IMR-90 (cell line): ENCODE measurements around the gene TNK1. TPM values are rescaled to one million over a fixed set of nuclear protein-coding genes. Genes with fewer than 3 reads are reported as not detected.

Experiments used
- ATAC-seq: fragments of 200-7000 bp; cut with Tn5 transposase; 2 replicates; pipeline ENCODE4 v1.9.1; 2020; ENCODE audit warnings: low read depth, mild to moderate bottlenecking, moderate library complexity
- BruUV-seq: library from RNA; stranded (reverse); fragments of 400-500 nt; replicated peaks from 2 replicates; lab custom pipeline; 2021; lab: Mats Ljungman, UMichigan
- CTCF ChIA-PET: fragments of 300-600 bp; formaldehyde crosslinking; extraction: SDS; loops from one replicate; lab custom pipeline; 2021; ENCODE audit warnings: antibody characterized with exemption; lab: Yijun Ruan, JAX
- POLR2A ChIA-PET: fragments of 300-600 bp; sonication (Branson Sonifier 250); formaldehyde crosslinking; loops from one replicate; lab custom pipeline; 2022; ENCODE audit warnings: antibody characterized with exemption; ENCODE audit not compliant: unreplicated experiment; lab: Charles Lee
- DNase-seq: peaks from one replicate; pipeline ENCODE4 v3.0.0; 2013
- H2AFZ ChIP-seq: replicated peaks from 2 replicates; pipeline ENCODE3; 2013; ENCODE audit warnings: low read length, mild to moderate bottlenecking; ENCODE audit not compliant: poor library complexity
- H2AK5ac ChIP-seq: 2 replicates; pipeline ENCODE4 v1.6.1; 2013; ENCODE audit warnings: low read depth, low read length, inconsistent platforms
- H2AK9ac ChIP-seq: replicated peaks from 2 replicates; pipeline ENCODE3; 2013; ENCODE audit warnings: mild to moderate bottlenecking, low read depth, low read length, moderate library complexity; ENCODE audit not compliant: poor library complexity
- H2BK120ac ChIP-seq: 2 replicates; pipeline ENCODE4 v1.6.1; 2013; ENCODE audit warnings: low read depth, low read length, inconsistent platforms
- H2BK15ac ChIP-seq: 3 replicates; pipeline ENCODE4 v1.6.1; 2013; ENCODE audit warnings: low read depth, low read length, inconsistent platforms
- H2BK20ac ChIP-seq: 2 replicates; pipeline ENCODE4 v1.6.1; 2013; ENCODE audit warnings: low read depth, mild to moderate bottlenecking, inconsistent platforms, low read length, moderate library complexity
- H2BK5ac ChIP-seq: 2 replicates; pipeline ENCODE4 v1.6.1; 2013; ENCODE audit warnings: mild to moderate bottlenecking, low read depth, low read length, inconsistent platforms; ENCODE audit not compliant: poor library complexity, severe bottlenecking
- H3K14ac ChIP-seq: replicated peaks from 2 replicates; pipeline ENCODE4 v1.6.1; 2013; ENCODE audit warnings: low read depth, low read length, inconsistent platforms
- H3K18ac ChIP-seq: 2 replicates; pipeline ENCODE4 v1.6.1; 2013; ENCODE audit warnings: low read depth, low read length, control low read depth
- H3K23ac ChIP-seq: 2 replicates; pipeline ENCODE4 v1.6.1; 2013; ENCODE audit warnings: low read depth, low read length, inconsistent platforms
- H3K27ac ChIP-seq: 2 replicates; pipeline ENCODE4 v1.5.1; 2013; ENCODE audit warnings: mild to moderate bottlenecking, control low read depth, low read length; ENCODE audit not compliant: insufficient read depth
- H3K27me3 ChIP-seq: 2 replicates; pipeline ENCODE4 v1.6.1; 2013; ENCODE audit warnings: low read length; ENCODE audit not compliant: control insufficient read depth, insufficient read depth
- H3K36me3 ChIP-seq: 2 replicates; pipeline ENCODE4 v1.6.1; 2013; ENCODE audit warnings: low read length, mixed read lengths; ENCODE audit not compliant: control insufficient read depth, insufficient read depth
- H3K4ac ChIP-seq: 2 replicates; pipeline ENCODE4 v1.6.1; 2013; ENCODE audit warnings: low read depth, low read length, inconsistent platforms
- H3K4me1 ChIP-seq: 2 replicates; pipeline ENCODE4 v1.6.1; 2013; ENCODE audit warnings: low read length, mixed read lengths; ENCODE audit not compliant: control insufficient read depth, insufficient read depth
- H3K4me2 ChIP-seq: 2 replicates; pipeline ENCODE4 v1.6.1; 2013; ENCODE audit warnings: low read depth, mild to moderate bottlenecking, control low read depth, low read length, moderate library complexity
- H3K4me3 ChIP-seq: 2 replicates; pipeline ENCODE4 v1.5.1; 2013; ENCODE audit warnings: low read depth, mild to moderate bottlenecking, control low read depth, low read length, moderate library complexity; ENCODE audit not compliant: insufficient read depth
- H3K56ac ChIP-seq: 2 replicates; pipeline ENCODE4 v1.6.1; 2013; ENCODE audit warnings: low read length, inconsistent platforms; ENCODE audit not compliant: insufficient read depth; ENCODE audit errors: extremely low read depth
- H3K79me1 ChIP-seq, 2 experiments: 2 replicates each; pipeline ENCODE4 v1.6.1; 2013; ENCODE audit warnings: low read length in 2 of 2, inconsistent platforms in 1 of 2, low read depth in 1 of 2
- H3K9ac ChIP-seq: 2 replicates; pipeline ENCODE4 v1.6.1; 2013; ENCODE audit warnings: low read depth, low read length, control low read depth
- H3K9me1 ChIP-seq: 2 replicates; pipeline ENCODE4 v1.6.1; 2013; ENCODE audit warnings: low read length, inconsistent platforms; ENCODE audit not compliant: insufficient read depth
- H3K9me3 ChIP-seq: 2 replicates; pipeline ENCODE4 v1.6.1; 2013; ENCODE audit warnings: low read length; ENCODE audit not compliant: control insufficient read depth, insufficient read depth
- H4K20me1 ChIP-seq: 2 replicates; pipeline ENCODE4 v1.6.1; 2013; ENCODE audit warnings: low read length, inconsistent platforms; ENCODE audit not compliant: insufficient read depth
- H4K5ac ChIP-seq: 2 replicates; pipeline ENCODE4 v1.6.1; 2013; ENCODE audit warnings: mild to moderate bottlenecking, low read depth, low read length, control low read depth
- H4K8ac ChIP-seq, 2 experiments: 2 replicates each; pipeline ENCODE4 v1.6.1; 2013; ENCODE audit warnings: low read depth in 2 of 2, low read length in 2 of 2, control low read depth in 1 of 2, inconsistent platforms in 1 of 2
- H4K91ac ChIP-seq: 2 replicates; pipeline ENCODE4 v1.6.1; 2013; ENCODE audit warnings: low read depth, low read length, inconsistent platforms; ENCODE audit not compliant: insufficient read depth
- CTCF ChIP-seq: conservative IDR thresholded peaks from 2 replicates; pipeline ENCODE4 v1.5.1; 2012; ENCODE audit warnings: mild to moderate bottlenecking, low read depth, low read length, improper control_type of control experiment
- WGBS, 2 experiments: methylation state at CpG; one replicate each; pipeline versions ENCODE4 v1.1.5 to v1.1.7; 2013; ENCODE audit warnings: missing lambda C conversion rate in 2 of 2; ENCODE audit not compliant: insufficient read length in 1 of 2; ENCODE audit errors: extremely low coverage in 2 of 2; 5-methylcytosine and 5-hydroxymethylcytosine counted together
- dilution Hi-C: fragments of 300-500 bp; cut with HindIII; formaldehyde crosslinking; loops from one replicate; pipeline ENCODE4 v1.14.3; 2018; ENCODE audit warnings: low sequenced_read_pairs; ENCODE audit not compliant: unreplicated experiment
- in situ Hi-C: fragments of 300-500 bp; cut with MboI; formaldehyde crosslinking; loops from 3 replicates; pipeline ENCODE4 v1.14.3; 2019; ENCODE audit warnings: low sequenced_read_pairs, inconsistent platforms, mixed read lengths
- intact Hi-C: fragments of 100-400 bp; cut with micrococcal nuclease; formaldehyde crosslinking; loops from 2 replicates; pipeline ENCODE4 v1.10.0; 2022
- polyA plus RNA-seq, 3 experiments: library from polyadenylated mRNA; depleted of rRNA; stranded (reverse); fragments of >200 nt; gene quantifications; 2 replicates each; pipeline ENCODE4 v1.2.3, GENCODE V29; 2012; ENCODE audit warnings: low replicate concordance in 1 of 3
- total RNA-seq: library from RNA; depleted of rRNA; stranded (reverse); fragments of >200 nt; gene quantifications from 2 replicates; pipeline ENCODE4 v1.2.3, GENCODE V29; 2012
- TF ChIP-seq, protein P1 (sequence below): fragments of 150-350 bp; IDR thresholded peaks from 2 replicates; pipeline ENCODE4 v1.6.1; 2017; ENCODE audit warnings: mild to moderate bottlenecking, antibody characterized with exemption, low read length, low read depth

TNK1 gene
- total and polyA plus RNA-seq, 2 of the 4 experiments (the other 2 are of a cell fraction): 0.44 to 0.54 TPM

DNA sequence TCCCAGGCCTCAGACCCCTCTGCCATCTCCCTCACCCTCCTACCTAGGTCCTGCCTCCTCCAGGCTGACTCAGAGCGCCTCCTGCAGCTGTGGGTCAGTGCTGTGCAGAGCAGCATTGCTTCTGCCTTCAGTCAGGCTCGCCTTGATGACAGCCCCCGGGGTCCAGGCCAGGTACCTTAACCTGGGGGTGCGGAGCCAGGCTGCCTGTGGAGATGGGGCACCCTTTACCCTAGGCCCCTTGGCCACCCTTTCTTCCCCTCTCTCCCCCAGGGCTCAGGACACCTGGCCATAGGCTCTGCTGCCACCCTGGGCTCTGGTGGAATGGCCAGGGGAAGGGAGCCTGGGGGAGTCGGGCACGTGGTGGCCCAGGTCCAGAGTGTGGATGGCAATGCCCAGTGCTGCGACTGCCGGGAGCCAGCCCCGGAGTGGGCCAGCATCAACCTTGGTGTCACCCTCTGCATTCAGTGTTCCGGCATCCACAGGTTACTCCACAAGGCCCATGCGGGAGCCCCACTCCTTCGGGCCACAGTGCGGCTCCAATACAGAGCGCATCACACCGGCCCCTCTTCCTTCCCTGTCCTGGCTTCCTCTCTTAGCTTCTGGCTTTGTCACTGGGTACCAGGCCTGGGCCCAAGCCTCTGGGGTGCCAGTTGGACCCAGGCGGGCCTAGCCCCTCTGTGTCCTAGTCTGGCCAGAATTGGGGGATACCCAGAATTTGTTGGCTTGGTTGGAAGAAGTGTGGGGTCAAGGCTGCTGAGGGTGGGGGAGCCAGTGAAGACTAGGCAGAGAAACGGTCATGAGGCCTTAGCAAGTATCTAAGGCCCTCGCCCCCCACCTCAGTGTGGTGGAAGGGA is 33.9 kb upstream of the TNK1 start:
- no peak overlapping the region for H2BK120ac ChIP-seq
- H2AFZ ChIP-seq: no peak overlapping the region
- no peak overlapping the region for H3K23ac ChIP-seq
- BruUV-seq: no TSS peak
- DNase-seq (no peak), ATAC-seq (no peak)
- peaks cover 4 to 24% of the 10 kb centered on the region in 2 experiments; a peak in 3 of 4 replicates for H3K79me1 ChIP-seq
- no peaks in the 10 kb centered on the region for H3K9me3 ChIP-seq
- no peak overlapping the region for H4K5ac ChIP-seq
- in situ Hi-C loops: no loop called here
- no peak overlapping the region for H2BK15ac ChIP-seq
- dilution Hi-C loops: no loop called here
- H3K4me1 ChIP-seq: peaks cover 6% of the 10 kb centered on the region
- WGBS, 2 experiments: 85% methylated on average over 11 of the region's 18 CpGs; no CpG with 5 or more reads in 1 of the 2 experiments
- intact Hi-C loops: loop anchor here (1.0 kb wide), 1 partner anchor 67 kb away; no protein-coding TSS in a partner anchor
- H3K4me3 ChIP-seq: no peak overlapping the region
- H4K91ac ChIP-seq: no peak overlapping the region
- H3K36me3 ChIP-seq: no peaks in the 10 kb centered on the region
- H3K4me2 ChIP-seq: no peak overlapping the region
- no peak overlapping the region for H3K56ac ChIP-seq
- H2AK9ac ChIP-seq: no peak overlapping the region
- H3K4ac ChIP-seq: no peak overlapping the region
- no peak overlapping the region for H2BK20ac ChIP-seq
- CTCF ChIA-PET: interaction anchor here (0.6 to 1.4 kb wide), 2 partner anchors 9 to 301 kb away, joined by 3 read pairs; no protein-coding TSS in a partner anchor
- no peak overlapping the region for H3K14ac ChIP-seq
- TF ChIP-seq, protein P1, sequence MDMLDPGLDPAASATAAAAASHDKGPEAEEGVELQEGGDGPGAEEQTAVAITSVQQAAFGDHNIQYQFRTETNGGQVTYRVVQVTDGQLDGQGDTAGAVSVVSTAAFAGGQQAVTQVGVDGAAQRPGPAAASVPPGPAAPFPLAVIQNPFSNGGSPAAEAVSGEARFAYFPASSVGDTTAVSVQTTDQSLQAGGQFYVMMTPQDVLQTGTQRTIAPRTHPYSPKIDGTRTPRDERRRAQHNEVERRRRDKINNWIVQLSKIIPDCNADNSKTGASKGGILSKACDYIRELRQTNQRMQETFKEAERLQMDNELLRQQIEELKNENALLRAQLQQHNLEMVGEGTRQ: no peak
- TF ChIP-seq CTCF: no peak
- peaks cover 15% of the 10 kb centered on the region for H3K27me3 ChIP-seq
- H2AK5ac ChIP-seq: no peak overlapping the region
- no peak overlapping the region for H2BK5ac ChIP-seq
- H3K18ac ChIP-seq: no peak overlapping the region
- no peak overlapping the region for H3K9ac ChIP-seq
- no peak overlapping the region for H4K8ac ChIP-seq
- peaks cover 19% of the 10 kb centered on the region for H4K20me1 ChIP-seq
- no peak overlapping the region for H3K27ac ChIP-seq
- peaks cover 5% of the 10 kb centered on the region; the same call in 1 of the 2 replicates for H3K9me1 ChIP-seq
- POLR2A ChIA-PET: no interaction called here
